ENCODE results near the gene WNT7B. TPM values are rescaled to one million over a fixed set of nuclear protein-coding genes. Genes with fewer than 3 reads are reported as not detected.

WNT7B gene
- total RNA-seq, 1 experiment from 2014 or later: not detected

GRCh38 chr22:46024136-46024840, 47.3 kb upstream of the WNT7B start:
- TF ChIP-seq EZH2 (IDR thresholded peaks at IDR 0.05; ENCODE audit: borderline replicate concordance, low read depth, low read length, poor library complexity, severe bottlenecking): no peak
- TF ChIP-seq, protein P1, sequence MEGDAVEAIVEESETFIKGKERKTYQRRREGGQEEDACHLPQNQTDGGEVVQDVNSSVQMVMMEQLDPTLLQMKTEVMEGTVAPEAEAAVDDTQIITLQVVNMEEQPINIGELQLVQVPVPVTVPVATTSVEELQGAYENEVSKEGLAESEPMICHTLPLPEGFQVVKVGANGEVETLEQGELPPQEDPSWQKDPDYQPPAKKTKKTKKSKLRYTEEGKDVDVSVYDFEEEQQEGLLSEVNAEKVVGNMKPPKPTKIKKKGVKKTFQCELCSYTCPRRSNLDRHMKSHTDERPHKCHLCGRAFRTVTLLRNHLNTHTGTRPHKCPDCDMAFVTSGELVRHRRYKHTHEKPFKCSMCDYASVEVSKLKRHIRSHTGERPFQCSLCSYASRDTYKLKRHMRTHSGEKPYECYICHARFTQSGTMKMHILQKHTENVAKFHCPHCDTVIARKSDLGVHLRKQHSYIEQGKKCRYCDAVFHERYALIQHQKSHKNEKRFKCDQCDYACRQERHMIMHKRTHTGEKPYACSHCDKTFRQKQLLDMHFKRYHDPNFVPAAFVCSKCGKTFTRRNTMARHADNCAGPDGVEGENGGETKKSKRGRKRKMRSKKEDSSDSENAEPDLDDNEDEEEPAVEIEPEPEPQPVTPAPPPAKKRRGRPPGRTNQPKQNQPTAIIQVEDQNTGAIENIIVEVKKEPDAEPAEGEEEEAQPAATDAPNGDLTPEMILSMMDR (conservative IDR thresholded peaks at IDR 0.05; ENCODE audit: low read depth, low read length): no peak
- Histone ChIP-seq H3K27ac (ENCODE audit: low read depth, low read length, poor library complexity, severe bottlenecking) (no peak overlapping the region), H3K36me3 (ENCODE audit: insufficient read depth, low read length, poor library complexity, severe bottlenecking) (no peaks in the 10 kb centered on the region), H3K4me3 (ENCODE audit: low read depth, low read length, poor library complexity, severe bottlenecking) (no peak overlapping the region), H3K4me1 (ENCODE audit: insufficient read depth, low read length, poor library complexity, severe bottlenecking) (no peaks in the 10 kb centered on the region), H3K27me3 (replicated peaks; ENCODE audit: insufficient read depth, low read depth, low read length, poor library complexity) (peaks cover 22% of the 10 kb centered on the region), H3K9me3 (ENCODE audit: low read depth, low read length, poor library complexity, severe bottlenecking) (no peaks in the 10 kb centered on the region)
- no TSS peak for BruUV-seq (replicated peaks)
- ChIA-PET CTCF (no interaction called here), POLR2A (ENCODE audit: low non-redundant PET) (interaction anchor here (0.7 kb wide), 1 partner anchor 17 kb away, joined by 10 read pairs; no protein-coding TSS in a partner anchor)
- intact Hi-C loops (cut with micrococcal nuclease; ENCODE audit: unreplicated experiment): no loop called here
- no peak for DNase-seq (ENCODE audit: low spot score)

GRCh38 chr22:46023558-46023981, 46.6 kb upstream of the WNT7B start:
- Histone ChIP-seq H3K4me1 (ENCODE audit: insufficient read depth, low read length, poor library complexity, severe bottlenecking) (no peaks in the 10 kb centered on the region), H3K36me3 (ENCODE audit: insufficient read depth, low read length, poor library complexity, severe bottlenecking) (no peaks in the 10 kb centered on the region), H3K9me3 (ENCODE audit: low read depth, low read length, poor library complexity, severe bottlenecking) (no peaks in the 10 kb centered on the region), H3K27ac (ENCODE audit: low read depth, low read length, poor library complexity, severe bottlenecking) (no peak overlapping the region), H3K27me3 (replicated peaks; ENCODE audit: insufficient read depth, low read depth, low read length, poor library complexity) (peaks cover 22% of the 10 kb centered on the region), H3K4me3 (ENCODE audit: low read depth, low read length, poor library complexity, severe bottlenecking) (no peak overlapping the region)
- TF ChIP-seq, protein P1 (conservative IDR thresholded peaks at IDR 0.05; ENCODE audit: low read depth, low read length): no peak
- no peak for TF ChIP-seq EZH2 (IDR thresholded peaks at IDR 0.05; ENCODE audit: borderline replicate concordance, low read depth, low read length, poor library complexity, severe bottlenecking)
- CTCF ChIA-PET: interaction anchor here (0.7 kb wide), 1 partner anchor 442 kb away, joined by 3 read pairs; no protein-coding TSS in a partner anchor
- POLR2A ChIA-PET (ENCODE audit: low non-redundant PET): no interaction called here
- intact Hi-C loops (cut with micrococcal nuclease; ENCODE audit: unreplicated experiment): no loop called here
- BruUV-seq (replicated peaks): no TSS peak
- no peak for DNase-seq (ENCODE audit: low spot score)

DNA sequence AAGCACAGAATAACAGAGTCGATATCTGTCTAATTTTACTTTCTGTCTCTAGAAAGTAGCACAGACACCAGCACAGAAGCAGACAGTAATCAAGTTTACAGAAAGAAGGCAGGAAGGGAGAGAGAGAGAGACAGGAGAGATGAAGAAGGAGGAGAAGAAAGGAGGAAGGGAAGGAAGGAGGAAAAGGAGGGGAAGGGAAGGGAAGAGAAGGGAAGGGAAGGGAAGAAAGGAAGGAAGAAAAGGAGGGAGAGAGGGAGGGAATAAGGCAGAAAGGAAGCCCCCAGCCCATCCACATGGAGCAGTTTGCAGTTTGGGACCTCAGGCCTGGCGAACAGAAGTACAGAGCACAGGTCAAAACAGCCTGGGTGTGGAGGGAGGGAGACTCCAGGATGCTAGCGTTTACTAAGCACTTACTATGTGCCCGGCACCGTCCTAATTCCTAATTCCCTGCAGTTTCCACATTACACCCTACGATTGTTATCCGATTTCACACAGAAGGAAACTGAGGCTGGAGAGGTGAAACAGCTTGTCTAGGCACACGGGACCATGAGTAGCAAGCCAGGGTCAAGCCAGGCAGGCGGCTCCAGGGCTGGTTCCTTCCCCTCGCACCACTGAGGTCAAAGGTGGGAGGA, 46.0 kb upstream of the WNT7B start:
- ChIA-PET CTCF (interaction anchor here (0.7 kb wide), 1 partner anchor 441 kb away, joined by 3 read pairs; no protein-coding TSS in a partner anchor), POLR2A (ENCODE audit: low non-redundant PET) (no interaction called here)
- Histone ChIP-seq H3K4me1 (ENCODE audit: insufficient read depth, low read length, poor library complexity, severe bottlenecking) (no peaks in the 10 kb centered on the region), H3K4me3 (ENCODE audit: low read depth, low read length, poor library complexity, severe bottlenecking) (no peak overlapping the region), H3K27ac (ENCODE audit: low read depth, low read length, poor library complexity, severe bottlenecking) (no peak overlapping the region), H3K27me3 (replicated peaks; ENCODE audit: insufficient read depth, low read depth, low read length, poor library complexity) (peaks cover 20% of the 10 kb centered on the region), H3K9me3 (ENCODE audit: low read depth, low read length, poor library complexity, severe bottlenecking) (no peaks in the 10 kb centered on the region), H3K36me3 (ENCODE audit: insufficient read depth, low read length, poor library complexity, severe bottlenecking) (no peaks in the 10 kb centered on the region)
- no peak for TF ChIP-seq EZH2 (IDR thresholded peaks at IDR 0.05; ENCODE audit: borderline replicate concordance, low read depth, low read length, poor library complexity, severe bottlenecking)
- TF ChIP-seq, protein P1 (conservative IDR thresholded peaks at IDR 0.05; ENCODE audit: low read depth, low read length): no peak
- BruUV-seq (replicated peaks): no TSS peak
- no peak for DNase-seq (ENCODE audit: low spot score)
- intact Hi-C loops (cut with micrococcal nuclease; ENCODE audit: unreplicated experiment): no loop called here
